Pancreas (tissue), 10 donors: ENCODE results near the gene HSF5. TPM values are rescaled to one million over a fixed set of nuclear protein-coding genes. Genes with fewer than 3 reads are reported as not detected.

Experiments
- ATAC-seq, 4 donors: fragments of 200-7000 bp; cut with Tn5 transposase; one replicate each; pipeline versions ENCODE4 v1.8.0 to v1.9.1; 2020; ENCODE audit warnings: mild to moderate bottlenecking in 4 of 4, moderate library complexity in 4 of 4
- DNase-seq, 6 donors: peaks; one replicate each; pipeline ENCODE4 v3.0.0-alpha.2; 2020
- FAIRE-seq: peaks from 2 replicates; lab custom pipeline; 2012; peaks lifted over from hg19 to GRCh38; lab: Jason Lieb, UNC
- H3K27ac ChIP-seq, 4 donors: fragments of 200-600 bp; sonication (generic); 1 replicate in 3 of 4; 2 replicates in 1 of 4; pipeline versions ENCODE4 v1.5.0 to v1.8.0; 2020
- H3K27me3 ChIP-seq, 4 donors: fragments of 200-600 bp; one replicate each; pipeline ENCODE4 v1.8.0; 2021
- H3K36me3 ChIP-seq, 3 donors: fragments of 200-600 bp; sonication (generic) in 1 of 3; one replicate each; pipeline versions ENCODE4 v1.5.0 to v1.8.0; 2020 to 2021
- H3K4me1 ChIP-seq, 3 donors: fragments of 200-600 bp; one replicate each; pipeline ENCODE4 v1.8.0; 2021
- H3K4me3 ChIP-seq, 4 donors: fragments of 200-600 bp; sonication (generic) in 2 of 4; one replicate each; pipeline versions ENCODE4 v1.5.0 to v1.8.0; 2020 to 2021
- H3K9me3 ChIP-seq, 4 donors: fragments of 200-600 bp; one replicate each; pipeline ENCODE4 v1.8.0; 2021
- CTCF ChIP-seq, 4 donors: fragments of 200-600 bp; sonication (generic) in 3 of 4; IDR thresholded peaks; one replicate each; pipeline versions ENCODE4 v1.5.0 to v1.8.0; 2021; ENCODE audit warnings: antibody characterized with exemption in 4 of 4
- WGBS, 2 donors: extraction: QIAGEN DNeasy Blood & Tissue Kit; methylation state at CpG; one replicate each; pipeline ENCODE4 v1.1.7; 2013; 5-methylcytosine and 5-hydroxymethylcytosine counted together
- intact Hi-C, 3 donors: fragments of 100-400 bp; cut with DNase I; formaldehyde crosslinking; loops; one replicate each; pipeline versions ENCODE4 v1.11.1 to v1.14.2; 2022
- polyA plus RNA-seq, 2 donors: library from polyadenylated mRNA; stranded (reverse); fragments of 200-250 nt; gene quantifications; one replicate each; pipeline ENCODE4 v1.2.3, GENCODE V29; 2013
- total RNA-seq, 6 donors: library from RNA; stranded (reverse); fragmentation: NEBNext Ultra II Directional in 4 of 6; extraction: Animal tissue kit (Norgen Biotek cat#: 25700) in 4 of 6; gene quantifications; one replicate each; pipeline versions ENCODE4 v1.2.1 to v1.2.4, GENCODE V29; 2021 to 2023
- donor health status: healthy with polysubstance abuse.
- donor health status: DM: no; HTN: no; CAD: no; lungs with moderate emphysema.
- donor health status: DM: no; HTN: no; CAD: no.
- donor health status: control.
- donor health status: control.
- donor health status: Bipolar disorder and iron deficiency.
- donor health status: DM: yes; HTN: yes; CAD: no.
- donor health status: DM: no; HTN: no; CAD: no.
- donor health status: DM: no; HTN: no; CAD: no.
- donor health status: DM: yes; HTN: yes; CAD: no.

Gene HSF5
- total and polyA plus RNA-seq, 8 donors: 0.04 TPM; not detected in 7

- Histone ChIP-seq H3K27ac (no peak overlapping the region), H3K36me3 (no peaks in the 10 kb centered on the region), H3K27me3 (no peaks in the 10 kb centered on the region), H3K4me3 (no peak overlapping the region), H3K9me3 (no peaks in the 10 kb centered on the region), H3K4me1 (no peaks in the 10 kb centered on the region)
- no peak for TF ChIP-seq CTCF (IDR thresholded peaks at IDR 0.05)
- DNase-seq (no peak), FAIRE-seq (no peak), ATAC-seq (no peak)
- WGBS, 2 donors: 89 to 94% methylated on average over 1 of the region's 1 CpG
- intact Hi-C loops: no loop called here
These were observed 35.5 kb downstream of the HSF5 start for GRCh38 chr17:58452738-58453137.

GRCh38 chr17:58447039-58447975 lies 40.9 kb downstream of the HSF5 start:
- TF ChIP-seq CTCF (IDR thresholded peaks at IDR 0.05): peak; percentile 20 to 67 (median 56)
- no peak for FAIRE-seq
- no peak overlapping the region for H3K27ac ChIP-seq
- no peaks in the 10 kb centered on the region for H3K27me3 ChIP-seq
- H3K36me3 ChIP-seq: no peaks in the 10 kb centered on the region
- WGBS, 2 donors: 57 to 62% methylated on average over 9 of the region's 9 CpGs
- peak; percentile 56 to 82 (median 65) for DNase-seq
- H3K4me1 ChIP-seq: no peaks in the 10 kb centered on the region
- H3K9me3 ChIP-seq: no peaks in the 10 kb centered on the region
- ATAC-seq: peak; percentile 77 to 100 (median 98)
- no peak overlapping the region for H3K4me3 ChIP-seq
- intact Hi-C loops: loop anchor here (5.0 to 10.0 kb wide), 3 partner anchors 125 to 143 kb away; no protein-coding TSS in a partner anchor

- no peak for ATAC-seq
- DNase-seq: no peak
- no peak overlapping the region for H3K27ac ChIP-seq
- H3K4me3 ChIP-seq: no peak overlapping the region
- no peaks in the 10 kb centered on the region for H3K36me3 ChIP-seq
- FAIRE-seq: no peak
- no peaks in the 10 kb centered on the region for H3K9me3 ChIP-seq
- no peaks in the 10 kb centered on the region for H3K27me3 ChIP-seq
- no peaks in the 10 kb centered on the region for H3K4me1 ChIP-seq
- intact Hi-C loops: loop anchor here (5.0 to 10.0 kb wide), 3 partner anchors 124 to 141 kb away; no protein-coding TSS in a partner anchor
- 74 to 77% methylated on average over 5 to 6 of the region's 6 CpGs for WGBS, 2 donors
- no peak for TF ChIP-seq CTCF (IDR thresholded peaks at IDR 0.05)
These were observed 42.1 kb downstream of the HSF5 start for GRCh38 chr17:58446086-58446485.

GRCh38 chr17:58436805-58437239 lies 51.4 kb downstream of the HSF5 start:
- Histone ChIP-seq H3K4me1 (no peaks in the 10 kb centered on the region), H3K36me3 (no peaks in the 10 kb centered on the region), H3K9me3 (no peaks in the 10 kb centered on the region), H3K4me3 (no peak overlapping the region), H3K27me3 (peaks cover 0 to 8% (median 0%) of the 10 kb centered on the region in 4 donors), H3K27ac (no peak overlapping the region)
- intact Hi-C loops: no loop called here
- no peak for TF ChIP-seq CTCF (IDR thresholded peaks at IDR 0.05)
- FAIRE-seq: no peak
- DNase-seq: no peak
- no peak for ATAC-seq
- WGBS, 2 donors: 51 to 66% methylated on average over 5 of the region's 5 CpGs

GRCh38 chr17:58436245-58436644 lies 52.0 kb downstream of the HSF5 start:
- FAIRE-seq (no peak), ATAC-seq (no peak), DNase-seq (no peak)
- H3K27me3 ChIP-seq: peaks cover 0 to 8% (median 0%) of the 10 kb centered on the region in 4 donors
- H3K9me3 ChIP-seq: no peaks in the 10 kb centered on the region
- H3K36me3 ChIP-seq: no peaks in the 10 kb centered on the region
- no peak overlapping the region for H3K4me3 ChIP-seq
- TF ChIP-seq CTCF (IDR thresholded peaks at IDR 0.05): no peak
- H3K4me1 ChIP-seq: no peaks in the 10 kb centered on the region
- intact Hi-C loops: no loop called here
- no peak overlapping the region for H3K27ac ChIP-seq
